Tibial nerve (tissue), 4 donors: ENCODE measurements around the gene NAT10. TPM values are rescaled to one million over a fixed set of nuclear protein-coding genes. Genes with fewer than 3 reads are reported as not detected.

Experiments
- DNase-seq, 2 donors: peaks; one replicate each; pipeline ENCODE4 v3.0.0-alpha.2; 2019; ENCODE audit warnings: low spot score in 2 of 2
- H3K27ac ChIP-seq, 4 donors: fragments of 200-600 bp; sonication (generic) in 3 of 4; one replicate each; pipeline ENCODE4 v1.5.1; 2017 to 2019; ENCODE audit warnings: mild to moderate bottlenecking in 1 of 4
- H3K27me3 ChIP-seq, 2 donors: fragments of 200-600 bp; sonication (generic) in 1 of 2; one replicate each; pipeline versions ENCODE4 v1.5.1 to v1.6.0; 2017 to 2019
- H3K36me3 ChIP-seq, 3 donors: fragments of 200-600 bp; sonication (generic); one replicate each; pipeline ENCODE4 v1.5.1; 2018 to 2019
- H3K4me1 ChIP-seq, 4 donors: fragments of 200-600 bp; sonication (generic) in 3 of 4; one replicate each; pipeline ENCODE4 v1.5.1; 2017 to 2019
- H3K4me3 ChIP-seq, 4 donors: fragments of 200-600 bp; sonication (generic) in 3 of 4; one replicate each; pipeline ENCODE4 v1.5.1; 2017 to 2019; ENCODE audit warnings: mild to moderate bottlenecking in 1 of 4, moderate library complexity in 1 of 4
- H3K9me3 ChIP-seq, 4 donors: fragments of 200-600 bp; sonication (generic) in 3 of 4; one replicate each; pipeline ENCODE4 v1.5.1; 2017 to 2019
- CTCF ChIP-seq, 5 experiments: fragments of 200-600 bp in 3 of 5; fragments of 450-650 bp in 2 of 5; sonication (generic) in 3 of 5; IDR thresholded peaks; one replicate each; pipeline ENCODE4 v1.5.1; 2016 to 2019; ENCODE audit warnings: antibody characterized with exemption in 5 of 5, mild to moderate bottlenecking in 3 of 5, moderate library complexity in 2 of 5
- EP300 ChIP-seq, 2 donors: sonication (generic); formaldehyde crosslinking; IDR thresholded peaks; one replicate each; pipeline ENCODE4 v1.6.1; 2017; ENCODE audit warnings: antibody characterized with exemption in 2 of 2, mild to moderate bottlenecking in 1 of 2
- POLR2A ChIP-seq, 2 donors: fragments of 450-650 bp; IDR thresholded peaks; one replicate each; pipeline ENCODE4 v1.6.1; 2017; ENCODE audit warnings: antibody characterized with exemption in 2 of 2, mild to moderate bottlenecking in 2 of 2, moderate library complexity in 2 of 2
- WGBS, 2 donors: methylation state at CpG; one replicate each; pipeline ENCODE4 v1.1.5; 2018; 5-methylcytosine and 5-hydroxymethylcytosine counted together
- total RNA-seq, 4 donors: library from RNA; depleted of rRNA; stranded (reverse); fragments of >200 nt; gene quantifications; one replicate each; pipeline ENCODE4 v1.1.0, GENCODE V29; 2016

Gene NAT10
- total RNA-seq, 4 donors from 2014 or later, result 34.3 to 41.4 (median 38.7) TPM

GRCh38 chr11:34105957-34106504 is 602 bp downstream of the NAT10 start:
- Histone ChIP-seq H3K4me1 (peaks cover 3 to 32% (median 9%) of the 10 kb centered on the region in 4 donors), H3K36me3 (peaks cover 0 to 38% (median 6%) of the 10 kb centered on the region in 3 donors), H3K27me3 (no peaks in the 10 kb centered on the region), H3K4me3 (peak overlapping the region; percentile 81 to 96 (median 92)), H3K9me3 (no peaks in the 10 kb centered on the region), H3K27ac (peak overlapping the region; percentile 86 to 98 (median 90))
- 1 to 3% methylated on average over 7 to 17 of the region's 17 CpGs for WGBS, 2 donors
- no peak for DNase-seq
- TF ChIP-seq EP300 (IDR thresholded peaks at IDR 0.05), result no peak
- TF ChIP-seq POLR2A (IDR thresholded peaks at IDR 0.05), result no peak
- no peak for TF ChIP-seq CTCF (IDR thresholded peaks at IDR 0.05)

GRCh38 chr11:34111722-34112270 is 6.4 kb downstream of the NAT10 start:
- WGBS, 2 donors, result 86 to 87% methylated on average over 6 of the region's 6 CpGs
- DNase-seq, result no peak
- no peaks in the 10 kb centered on the region for H3K27me3 ChIP-seq
- H3K4me3 ChIP-seq, result no peak overlapping the region
- H3K36me3 ChIP-seq, result peaks cover 9 to 89% (median 28%) of the 10 kb centered on the region in 3 donors
- no peak overlapping the region for H3K27ac ChIP-seq
- H3K9me3 ChIP-seq, result no peaks in the 10 kb centered on the region
- H3K4me1 ChIP-seq, result peaks cover 0 to 17% (median under 1%) of the 10 kb centered on the region in 4 donors
- TF ChIP-seq POLR2A (IDR thresholded peaks at IDR 0.05) (no peak), EP300 (IDR thresholded peaks at IDR 0.05) (no peak), CTCF (IDR thresholded peaks at IDR 0.05) (no peak)

GRCh38 chr11:34114014-34114413 is 8.6 kb downstream of the NAT10 start:
- Histone ChIP-seq H3K4me1 (no peaks in the 10 kb centered on the region), H3K27ac (no peak overlapping the region), H3K36me3 (peaks cover 11 to 98% (median 35%) of the 10 kb centered on the region in 3 donors), H3K4me3 (no peak overlapping the region), H3K27me3 (no peaks in the 10 kb centered on the region), H3K9me3 (no peaks in the 10 kb centered on the region)
- TF ChIP-seq POLR2A (IDR thresholded peaks at IDR 0.05) (no peak), EP300 (IDR thresholded peaks at IDR 0.05) (no peak), CTCF (IDR thresholded peaks at IDR 0.05) (no peak)
- no peak for DNase-seq
- 98 to 100% methylated on average over 2 of the region's 2 CpGs for WGBS, 2 donors

- WGBS, 2 donors, result 85 to 95% methylated on average over 5 of the region's 5 CpGs
- no peak for DNase-seq
- Histone ChIP-seq H3K4me1 (no peaks in the 10 kb centered on the region), H3K36me3 (peaks cover 12 to 98% (median 34%) of the 10 kb centered on the region in 3 donors), H3K4me3 (no peak overlapping the region), H3K9me3 (no peaks in the 10 kb centered on the region), H3K27me3 (no peaks in the 10 kb centered on the region), H3K27ac (no peak overlapping the region)
- TF ChIP-seq POLR2A (IDR thresholded peaks at IDR 0.05) (no peak), EP300 (IDR thresholded peaks at IDR 0.05) (no peak), CTCF (IDR thresholded peaks at IDR 0.05) (no peak)
These were observed 9.0 kb downstream of the NAT10 start for GRCh38 chr11:34114471-34114870.

GRCh38 chr11:34120651-34121050 is 15.2 kb downstream of the NAT10 start:
- DNase-seq, result no peak
- H3K27me3 ChIP-seq, result no peaks in the 10 kb centered on the region
- no peak overlapping the region for H3K27ac ChIP-seq
- no peaks in the 10 kb centered on the region for H3K9me3 ChIP-seq
- peaks cover 13 to 100% (median 13%) of the 10 kb centered on the region in 3 donors for H3K36me3 ChIP-seq
- TF ChIP-seq EP300 (IDR thresholded peaks at IDR 0.05) (no peak), CTCF (IDR thresholded peaks at IDR 0.05) (no peak), POLR2A (IDR thresholded peaks at IDR 0.05) (no peak)
- no peak overlapping the region for H3K4me3 ChIP-seq
- no peaks in the 10 kb centered on the region for H3K4me1 ChIP-seq
- 88 to 89% methylated on average over 4 of the region's 4 CpGs for WGBS, 2 donors
